ENCODE measurements around the gene RHAG.
"Not testable (repeated sequence)": the region's sequence is repeated elsewhere in the genome, so short reads cannot be mapped to it uniquely, and the experiment has no call there.

Gene RHAG

DNA sequence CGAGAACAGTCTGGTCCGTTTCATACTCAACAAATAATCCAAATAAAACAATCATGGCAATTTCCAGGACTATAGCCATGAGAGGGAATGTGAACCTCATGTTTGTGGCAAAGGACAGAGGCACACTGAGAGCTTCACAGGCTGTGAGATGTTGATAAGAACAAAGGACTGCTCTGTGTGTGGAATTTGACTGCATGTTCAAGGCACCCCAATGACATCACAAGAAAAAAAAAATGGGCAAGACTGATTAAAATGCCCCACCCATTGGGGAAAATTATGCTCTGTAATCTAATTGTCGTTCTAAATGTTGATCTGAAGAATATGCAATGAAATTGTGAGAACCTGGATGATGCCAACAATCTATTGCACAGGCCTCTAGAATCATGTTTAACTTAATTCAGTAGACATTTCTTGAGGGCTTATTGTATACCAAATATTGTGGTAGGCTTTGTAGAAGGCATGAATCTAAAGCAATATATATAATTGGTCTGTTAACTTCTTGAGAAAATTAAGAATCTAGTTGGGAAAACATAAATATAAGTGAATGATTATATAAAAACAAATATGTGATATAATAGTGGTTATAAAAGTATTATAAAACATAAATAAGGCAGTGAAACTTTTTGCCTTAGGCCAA is at the start of gene RHAG:
Gene RHAG, minus strand, starts transcription at position 127 of the 637 bp plus-strand sequence. Its CDS starts 27 bp downstream, at position 100.
- no peak for DNase-seq (ENCODE audit: low read depth, low spot score)

DNA sequence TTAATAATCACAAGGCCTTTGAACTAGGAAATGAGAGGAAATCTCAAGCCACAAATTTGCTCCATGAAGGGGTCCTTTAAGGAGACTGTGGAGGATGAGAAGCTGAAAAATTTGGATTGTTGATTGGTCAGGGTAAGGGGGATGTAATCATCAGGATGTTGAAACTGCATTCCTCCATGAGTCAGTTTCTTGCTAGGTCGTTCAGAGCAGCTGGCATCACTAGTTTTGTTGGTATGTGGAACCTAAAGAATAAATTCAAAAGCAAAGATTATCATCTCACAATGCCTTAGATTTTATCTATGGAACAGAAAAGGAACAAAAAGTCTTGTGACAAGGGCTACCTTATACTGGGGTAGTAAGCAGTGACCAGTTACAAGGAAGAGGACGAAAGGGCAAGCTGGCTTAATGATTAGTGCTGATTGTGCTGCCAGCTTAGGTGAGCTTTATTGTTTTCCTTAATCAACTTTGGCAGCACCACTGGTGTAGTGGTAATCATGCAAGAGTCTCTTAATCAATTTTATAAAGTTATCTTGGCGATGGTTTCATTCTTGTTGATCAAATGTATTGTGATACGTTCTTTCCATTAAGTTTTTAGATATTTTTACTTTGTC is 40.1 kb upstream of the RHAG start:
- no peak for DNase-seq (ENCODE audit: low read depth, low spot score)

DNA sequence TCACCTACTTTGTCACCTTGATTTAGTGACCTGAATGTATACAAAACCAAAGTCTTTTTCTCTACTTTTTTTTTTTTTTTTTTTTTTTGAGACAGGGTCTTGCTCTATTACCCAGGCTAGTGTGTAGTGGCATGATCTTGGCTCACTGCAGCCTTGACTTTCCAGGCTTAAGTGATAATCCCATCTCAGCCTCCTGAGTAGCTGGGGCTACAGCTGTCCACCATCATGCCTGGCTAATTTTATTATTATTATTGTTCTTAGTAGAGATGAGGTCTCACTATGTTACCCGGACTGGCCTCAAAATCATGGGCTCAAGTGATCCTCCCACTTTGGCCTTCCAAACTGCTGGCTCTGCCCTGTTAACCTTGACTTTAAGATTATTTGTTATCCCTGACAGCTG is 39.2 kb upstream of the RHAG start:
- no peak for DNase-seq (ENCODE audit: low read depth, low spot score)

DNA sequence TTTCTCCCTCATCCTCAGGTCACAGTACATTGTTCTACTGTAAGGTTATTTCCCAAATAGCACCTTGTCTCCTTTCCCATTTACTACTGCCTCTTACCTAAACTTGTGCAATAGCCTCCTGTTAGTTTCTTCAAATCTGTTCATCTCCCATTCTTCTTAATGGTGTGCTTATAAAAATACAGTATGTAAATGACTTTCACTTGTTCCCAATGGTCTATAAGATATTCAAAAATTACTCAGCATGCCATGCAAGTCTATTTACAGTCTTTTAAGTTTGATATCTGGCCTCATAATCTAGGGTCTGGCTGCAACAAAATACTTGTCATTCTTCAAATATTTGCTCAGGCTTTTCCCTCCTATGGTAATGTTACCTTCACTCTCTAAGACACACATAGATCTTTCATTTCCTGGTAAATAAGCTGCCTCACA is 31.5 kb upstream of the RHAG start:
- no peak for DNase-seq (ENCODE audit: low read depth, low spot score)

DNA sequence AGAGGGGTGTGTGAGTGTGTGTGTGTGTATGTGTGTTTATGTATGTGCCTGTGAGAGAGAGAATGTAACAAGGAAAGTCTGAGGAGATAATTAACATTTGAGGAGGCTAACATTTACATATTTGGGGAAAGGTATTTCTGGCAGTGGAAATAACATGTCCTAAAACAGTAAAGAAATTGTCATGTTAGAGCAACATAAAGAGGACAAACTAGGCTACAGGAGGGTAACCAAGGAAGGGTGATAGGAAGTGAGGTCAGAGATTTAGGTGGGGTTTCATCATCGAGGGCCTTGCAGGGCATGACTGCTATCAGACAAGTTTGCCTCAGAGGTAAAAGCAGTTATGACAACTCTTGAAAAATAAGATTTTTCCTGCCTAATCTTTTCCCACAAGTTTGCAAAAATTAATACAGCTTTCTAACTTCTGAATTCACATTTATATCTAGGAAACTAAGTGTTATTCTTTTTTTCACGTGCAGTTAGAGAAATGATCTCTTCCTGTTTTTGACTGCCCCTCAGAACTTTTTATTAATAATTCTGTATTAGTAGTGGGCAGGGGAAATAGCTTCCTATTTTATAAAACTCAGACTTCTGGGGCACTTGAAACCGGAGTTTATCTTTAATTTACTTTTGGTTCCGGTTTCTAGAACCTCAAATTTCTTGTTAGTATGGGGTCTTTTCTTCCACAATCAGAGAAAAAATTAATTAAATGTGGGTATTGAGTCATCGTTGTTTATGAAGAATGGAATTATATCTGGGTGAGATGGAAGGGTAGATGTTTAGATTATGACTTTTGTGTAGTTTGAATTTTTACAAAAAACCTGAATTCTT is 30.5 kb upstream of the RHAG start:
- DNase-seq (ENCODE audit: low read depth, low spot score) = no peak

DNA sequence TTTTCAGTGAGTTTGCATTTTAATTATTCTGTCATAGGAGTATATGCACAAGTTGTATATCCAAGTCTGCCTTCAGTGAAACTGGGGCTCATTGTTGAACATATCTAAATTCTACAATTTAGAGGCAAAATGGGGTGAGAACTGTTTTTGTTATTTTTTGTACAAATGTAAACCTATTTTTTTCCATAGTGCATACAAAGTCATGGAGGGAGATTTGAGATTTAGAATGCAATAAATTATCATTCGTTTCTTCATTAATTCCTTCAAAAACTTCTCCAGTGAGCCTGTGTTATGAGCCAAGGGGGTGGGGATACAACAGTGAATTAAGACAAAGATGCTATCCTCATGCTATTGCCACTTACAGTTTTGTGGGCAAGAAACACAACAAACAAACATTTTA is 29.8 kb upstream of the RHAG start:
- no peak for DNase-seq (ENCODE audit: low read depth, low spot score)

DNA sequence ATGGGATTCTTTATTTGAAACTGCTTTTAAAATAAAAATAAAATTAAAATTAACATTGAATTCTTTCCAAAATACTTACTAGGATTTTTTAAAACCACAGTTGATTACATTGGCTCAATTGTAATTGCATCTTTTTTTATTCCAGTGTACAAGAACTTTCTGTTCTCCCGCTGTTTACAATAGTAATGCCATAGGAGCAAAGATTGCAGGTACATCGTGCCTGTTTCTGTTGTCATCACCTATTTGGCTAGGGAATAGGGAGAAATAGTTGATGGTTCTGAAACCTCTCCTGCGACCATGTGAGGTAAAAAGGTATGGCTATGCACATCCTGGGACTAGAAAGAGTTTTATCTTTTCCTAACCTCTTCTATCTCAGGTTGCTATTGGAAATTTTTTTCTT is 28.2 kb upstream of the RHAG start:
- DNase-seq (ENCODE audit: low read depth, low spot score) = no peak

DNA sequence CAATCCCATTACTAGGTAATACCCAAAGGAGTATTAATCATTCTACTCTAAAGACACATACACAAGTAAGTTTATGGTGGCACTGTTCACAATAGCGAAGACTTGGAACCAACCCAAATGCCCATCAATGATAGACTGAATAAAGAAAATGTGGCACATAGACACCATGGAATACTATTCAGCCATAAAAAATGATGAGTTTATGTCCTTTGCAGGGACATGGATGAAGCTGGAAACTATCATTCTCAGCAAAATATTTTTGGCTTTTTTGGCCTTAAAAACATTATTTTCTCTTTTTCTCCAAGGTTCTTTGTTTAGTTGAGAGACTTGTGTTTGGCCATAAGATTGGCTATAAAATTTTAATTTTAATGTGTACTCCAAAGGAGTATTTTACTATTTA is 27.4 kb upstream of the RHAG start:
- DNase-seq (ENCODE audit: low read depth, low spot score) = not testable (repeated sequence)

DNA sequence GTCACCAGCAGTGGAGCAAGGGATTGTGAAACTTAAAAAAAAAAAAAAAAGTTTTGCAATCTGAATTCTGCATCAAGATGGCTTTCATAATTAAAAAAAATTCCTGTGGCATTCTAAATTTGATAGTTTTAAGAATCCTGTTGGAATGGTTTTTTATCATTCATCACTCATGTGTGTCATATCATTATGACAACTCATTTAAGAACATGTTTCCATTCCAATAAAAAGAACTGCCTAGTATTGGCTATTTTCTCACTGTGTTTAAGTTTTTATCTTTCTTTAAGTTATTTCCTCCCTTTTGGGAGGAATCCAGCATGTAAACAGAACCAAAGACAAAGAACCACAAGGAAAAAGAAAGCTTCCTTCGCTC is 26.2 kb upstream of the RHAG start:
- DNase-seq (ENCODE audit: low read depth, low spot score) = no peak

DNA sequence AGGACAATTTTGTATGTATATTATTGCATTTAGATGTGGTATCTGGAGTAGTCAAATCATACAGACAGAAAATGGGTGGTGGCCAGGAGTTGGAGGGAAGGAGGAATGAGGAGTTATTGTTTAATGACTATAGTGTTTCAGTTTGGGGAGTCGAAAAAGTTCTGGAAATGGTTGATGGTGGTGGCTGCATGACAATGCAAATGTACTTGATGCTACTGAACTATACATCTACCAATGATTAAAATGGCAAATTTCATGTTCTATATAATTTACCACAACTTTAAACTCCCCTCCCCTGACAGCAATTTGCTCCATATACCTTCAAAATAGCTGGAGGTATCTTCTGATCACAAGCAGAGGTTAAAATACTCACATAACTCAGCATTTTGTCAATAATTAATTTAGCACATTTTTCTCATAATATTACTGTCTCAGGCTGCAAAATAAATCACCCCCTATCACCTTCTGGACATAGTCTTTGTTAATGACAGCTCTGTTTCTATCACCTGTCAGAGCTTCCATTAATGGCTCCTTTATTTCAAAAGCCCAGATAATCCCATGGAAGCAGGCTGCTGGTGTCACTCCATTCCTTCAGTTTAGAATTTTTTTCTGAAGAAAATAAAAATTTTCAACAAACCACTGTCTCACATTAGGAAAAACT is 25.7 kb upstream of the RHAG start:
- no peak for DNase-seq (ENCODE audit: low read depth, low spot score)

DNA sequence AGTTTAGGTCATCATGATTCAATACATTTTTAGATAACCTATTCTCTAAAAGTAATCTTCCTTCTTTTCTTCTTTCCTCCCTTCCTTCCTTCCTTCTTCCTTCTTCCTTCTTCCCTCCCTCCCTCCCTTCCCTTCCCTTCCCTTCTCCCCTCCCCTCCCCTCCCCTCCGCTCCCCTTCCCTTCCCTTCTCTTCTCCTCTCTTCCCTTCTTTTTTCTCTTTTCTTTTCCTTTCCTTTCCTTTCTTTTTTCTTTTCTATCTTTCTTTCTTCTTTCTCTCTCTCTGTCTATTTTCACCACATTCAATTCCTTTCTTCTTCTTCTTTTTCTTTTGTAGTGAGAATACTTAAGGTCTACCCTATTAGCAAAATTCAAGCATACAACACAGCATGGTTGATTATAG is 17.3 kb upstream of the RHAG start:
- DNase-seq (ENCODE audit: low read depth, low spot score) = no peak

DNA sequence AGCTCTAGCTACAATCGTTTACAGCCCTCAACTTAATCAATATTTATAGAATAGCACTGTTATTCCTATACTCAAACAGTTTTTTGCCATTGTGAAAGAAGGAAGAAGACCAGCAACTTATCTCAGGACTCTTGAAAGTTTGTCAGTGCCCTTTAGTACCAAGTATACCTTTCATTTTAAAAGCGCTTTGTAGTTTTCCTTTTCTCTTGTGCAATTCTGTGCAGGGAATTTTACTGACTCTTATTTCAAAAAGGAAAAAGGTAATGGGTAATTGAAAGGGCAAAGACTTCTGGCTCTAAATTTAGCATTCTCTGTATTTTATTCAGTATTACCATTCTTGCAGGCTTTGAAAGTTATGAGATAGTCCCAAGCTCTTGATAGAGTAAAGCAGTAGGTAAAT is 16.8 kb upstream of the RHAG start:
- no peak for DNase-seq (ENCODE audit: low read depth, low spot score)

DNA sequence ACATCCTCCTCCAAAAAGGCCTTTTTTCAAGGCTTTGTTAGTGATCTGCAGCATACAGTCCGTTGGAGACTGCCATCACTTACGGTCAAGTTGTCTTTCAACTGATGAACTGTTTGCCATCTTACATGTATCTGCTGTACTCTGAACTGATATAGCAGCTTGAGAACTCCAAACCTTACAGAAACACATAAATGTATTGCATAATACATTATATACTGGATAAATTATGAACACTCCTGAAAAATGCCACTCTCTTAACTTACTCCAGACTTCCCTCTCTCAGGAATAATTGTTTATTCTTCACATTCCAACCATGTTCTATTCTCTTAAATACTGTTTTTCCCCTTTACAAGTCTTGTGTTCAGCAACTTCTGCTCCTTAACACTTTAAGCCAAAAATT is 14.6 kb upstream of the RHAG start:
- DNase-seq (ENCODE audit: low read depth, low spot score) = no peak

DNA sequence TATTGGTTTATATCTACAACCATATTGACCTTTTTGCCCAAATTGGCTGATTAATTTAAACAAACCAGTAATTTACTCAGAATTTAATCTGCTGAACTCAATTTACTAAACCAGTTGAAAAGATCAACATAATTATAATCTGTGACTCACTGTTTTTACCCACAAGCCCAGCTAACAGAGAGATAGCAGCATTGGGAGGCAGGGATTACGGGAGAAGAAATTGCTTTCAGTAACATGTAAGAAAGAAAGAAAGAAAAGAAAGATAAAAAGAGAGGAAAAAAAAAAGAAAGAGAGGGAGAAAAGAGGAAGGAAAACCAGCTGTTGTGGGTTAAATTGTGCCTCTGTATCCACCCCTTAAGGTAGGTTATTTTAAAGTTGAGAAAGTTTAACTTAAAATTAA is 13.3 kb upstream of the RHAG start:
- no peak for DNase-seq (ENCODE audit: low read depth, low spot score)

DNA sequence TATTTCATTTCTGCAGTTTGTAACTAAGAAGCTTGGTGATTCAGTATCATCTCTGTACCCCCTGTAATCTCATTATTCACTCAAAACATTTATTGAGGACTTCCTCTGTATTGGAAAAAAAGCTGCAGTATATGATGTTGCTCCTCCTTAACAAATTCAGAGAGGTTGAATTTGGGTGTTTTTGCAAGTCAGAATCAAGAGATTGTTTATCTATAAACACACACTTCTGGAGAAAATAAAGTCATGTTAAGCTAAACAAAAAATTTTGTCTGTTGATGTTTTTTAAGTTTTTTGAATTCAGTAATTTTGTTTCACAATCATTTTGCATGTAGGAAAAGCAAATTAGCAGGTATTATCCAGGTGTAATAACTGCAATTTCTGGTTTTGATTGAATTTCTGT is 11.4 kb upstream of the RHAG start:
- DNase-seq (ENCODE audit: low read depth, low spot score) = no peak

DNA sequence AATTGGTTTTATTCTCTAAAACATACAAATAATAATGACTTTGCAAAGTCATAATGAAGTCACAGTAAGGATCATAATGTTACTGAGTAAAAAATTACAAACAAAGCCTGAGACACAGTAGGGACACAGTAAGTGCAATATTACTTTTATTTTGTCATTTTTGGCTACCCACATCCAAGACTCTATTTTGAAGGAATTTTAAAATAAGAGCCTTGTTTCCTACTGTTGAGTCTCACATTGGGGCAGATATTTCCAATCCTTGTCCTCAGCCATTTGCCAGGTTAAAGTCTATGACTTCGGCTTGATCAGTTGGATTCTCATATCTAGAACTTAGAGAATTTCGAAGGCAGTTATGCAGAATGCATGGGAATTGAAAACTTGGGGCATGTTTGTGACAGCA is 10.8 kb upstream of the RHAG start:
- no peak for DNase-seq (ENCODE audit: low read depth, low spot score)

DNA sequence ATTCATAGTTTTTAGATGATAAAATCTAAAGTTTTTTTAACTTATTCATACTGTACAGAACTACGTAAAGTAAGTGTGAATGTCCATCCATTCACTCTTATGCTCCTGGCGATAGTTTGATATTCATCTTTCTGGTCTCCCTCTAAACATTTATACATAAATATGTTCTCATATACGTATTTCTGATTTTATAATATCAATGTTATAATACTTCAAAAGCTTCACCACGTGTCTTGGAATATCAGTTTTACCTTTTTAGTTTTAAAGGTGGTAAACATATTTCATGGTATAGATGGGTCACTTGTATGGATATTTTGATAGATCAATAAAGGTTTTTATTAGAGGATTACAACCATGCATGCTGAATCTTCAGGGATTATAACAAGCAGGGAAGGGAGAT is 10.3 kb upstream of the RHAG start:
- DNase-seq (ENCODE audit: low read depth, low spot score) = no peak

DNA sequence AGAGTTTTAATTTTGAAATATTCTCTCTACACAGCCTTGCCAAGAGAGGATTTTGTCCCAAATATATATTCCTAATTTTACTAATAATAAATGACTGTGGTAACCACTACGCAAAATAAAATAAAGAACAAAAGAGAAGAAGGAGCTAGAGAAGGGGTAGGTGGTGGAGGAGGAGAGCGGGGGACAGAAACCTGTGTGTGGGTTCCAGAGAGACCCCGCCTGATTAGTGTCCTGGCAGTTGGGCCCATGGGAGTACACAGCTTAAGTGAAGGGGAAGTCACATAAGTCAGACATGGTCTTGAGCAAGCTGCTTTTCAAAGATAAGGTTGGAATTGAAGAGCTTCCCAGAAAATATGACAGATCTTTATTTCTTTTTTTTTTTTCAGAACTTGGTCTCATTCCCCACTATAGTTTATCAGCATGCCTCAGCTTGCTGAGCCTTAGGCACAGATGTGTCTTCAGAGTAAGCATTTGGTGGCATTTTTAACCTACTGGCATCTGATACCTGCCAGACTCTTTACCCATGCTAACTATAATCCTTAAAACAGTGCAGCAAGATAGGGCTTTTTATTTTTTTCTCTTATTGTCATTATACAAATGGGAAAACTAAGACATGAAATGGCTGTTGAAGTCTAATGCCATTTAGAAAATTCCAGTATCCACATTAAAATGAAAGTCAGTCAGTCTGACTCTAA is 9.6 kb upstream of the RHAG start:
- no peak for DNase-seq (ENCODE audit: low read depth, low spot score)

DNA sequence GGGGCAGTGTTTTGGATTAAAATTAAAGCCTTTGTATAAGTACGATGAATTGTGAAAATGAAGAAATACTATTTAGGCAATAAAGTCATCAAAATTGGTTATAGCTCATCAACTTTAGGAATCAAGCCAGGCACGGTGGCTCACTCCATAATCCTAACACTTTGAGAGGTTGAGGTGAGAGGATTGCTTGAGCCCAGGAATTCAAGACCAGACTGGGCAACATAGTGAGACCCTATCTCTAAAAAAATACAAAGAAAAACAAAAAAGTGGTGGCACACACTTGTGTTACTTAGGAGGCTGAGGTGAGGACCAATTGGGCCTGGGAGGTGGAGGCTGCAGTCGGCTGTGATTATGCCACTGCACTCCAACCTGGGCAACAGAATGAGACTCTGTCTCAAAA is 8.5 kb upstream of the RHAG start:
- no peak for DNase-seq (ENCODE audit: low read depth, low spot score)

DNA sequence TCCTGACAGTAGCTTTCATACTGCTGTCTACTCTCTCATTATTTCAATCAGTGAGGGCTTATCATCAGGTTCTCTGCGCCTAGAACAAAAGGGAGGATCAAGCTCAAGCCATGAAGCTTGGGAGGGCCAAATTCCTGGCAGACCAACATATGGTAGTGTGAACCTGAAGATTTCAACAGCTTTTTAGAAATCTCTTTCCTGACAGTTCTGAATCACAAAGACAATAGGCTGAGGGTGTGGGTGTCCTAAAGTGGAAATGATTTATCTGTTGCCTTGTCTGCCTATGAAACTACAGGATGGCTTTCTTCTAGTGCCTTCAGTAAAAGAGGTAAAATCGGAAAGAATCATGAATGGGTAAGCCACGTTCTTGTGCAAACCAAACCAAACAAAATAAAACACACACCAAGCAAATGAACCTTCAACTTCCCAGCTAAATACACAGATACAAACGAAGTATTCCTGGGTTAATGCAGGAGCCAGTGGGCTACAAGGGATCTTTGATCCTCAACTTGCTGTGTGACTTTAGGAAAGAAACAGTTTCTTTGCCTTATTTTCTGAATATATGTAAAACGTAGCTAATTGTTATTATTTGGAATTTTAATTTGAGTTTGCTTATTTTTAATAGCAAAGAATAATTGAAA is 2.7 kb upstream of the RHAG start:
- no peak for DNase-seq (ENCODE audit: low read depth, low spot score)

DNA sequence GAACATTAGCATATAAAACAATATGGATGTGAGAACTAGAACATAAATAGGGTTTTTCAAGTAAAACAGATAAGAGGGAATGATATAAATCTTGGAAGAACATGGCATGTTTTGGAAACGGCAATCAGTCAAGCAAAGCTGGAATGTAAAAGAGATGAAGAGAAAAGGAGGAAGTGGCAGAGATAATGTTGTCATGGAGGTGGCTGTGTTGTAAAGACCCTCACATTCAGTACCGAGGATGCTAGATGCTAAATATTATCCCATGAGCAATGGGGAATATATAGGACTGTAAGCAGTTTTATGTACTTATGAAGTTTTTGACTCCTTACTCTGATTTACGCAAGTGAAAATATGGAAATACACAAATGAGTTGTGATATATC is 702 bp upstream of the RHAG start:
- no peak for DNase-seq (ENCODE audit: low read depth, low spot score)

Data from brain pericyte (primary cell).